ENCODE results near the gene GDNF. TPM values are rescaled to one million over a fixed set of nuclear protein-coding genes. Genes with fewer than 3 reads are reported as not detected.
"Not testable (repeated sequence)": the region's sequence is repeated elsewhere in the genome, so short reads cannot be mapped to it uniquely, and the experiment has no call there.

The GDNF gene
- total RNA-seq, 3 donors from 2014 or later (not counting 1 experiment from before 2014, with no cell fraction given), result not detected

- Mint-ChIP-seq H3K4me1 (no peaks in the 10 kb centered on the region), H3K4me3 (no peak overlapping the region), H3K27me3 (ENCODE audit: low read depth in 2 of 2) (peaks cover 0 to 9% of the 10 kb centered on the region in 2 donors), H3K36me3 (no peaks in the 10 kb centered on the region), H3K27ac (no peak overlapping the region), H3K9me3 (peaks cover 0 to 2% of the 10 kb centered on the region in 2 donors)
- H3K27me3 ChIP-seq (ENCODE audit: control insufficient read depth, insufficient read depth, low read length), result no peaks in the 10 kb centered on the region
- H3K36me3 ChIP-seq (ENCODE audit: control insufficient read depth, insufficient read depth, low read length), result no peaks in the 10 kb centered on the region
- WGBS (ENCODE audit: insufficient coverage), result 83% methylated on average over 2 of the region's 2 CpGs
- no peaks in the 10 kb centered on the region for H3K4me1 ChIP-seq (ENCODE audit: control insufficient read depth, insufficient read depth, low read length)
- ATAC-seq (no peak), DNase-seq (no peak)
- H3K27ac ChIP-seq (ENCODE audit: low read length), result no peak overlapping the region
- no peak overlapping the region for H3K4me3 ChIP-seq (ENCODE audit: low read length)
- intact Hi-C loops (cut with micrococcal nuclease), result no loop called here
- no peaks in the 10 kb centered on the region for H3K9me3 ChIP-seq (ENCODE audit: control insufficient read depth, insufficient read depth, low read length)
- no peak for TF ChIP-seq CTCF (IDR thresholded peaks at IDR 0.05)
Observed at GRCh38 chr5:37786416-37786815, 53.4 kb downstream of the GDNF start.

- H3K27me3 Mint-ChIP-seq (ENCODE audit: low read depth in 2 of 2); intact Hi-C loops (cut with micrococcal nuclease); H3K36me3 ChIP-seq (ENCODE audit: control insufficient read depth, insufficient read depth, low read length); DNase-seq; H3K4me3 ChIP-seq (ENCODE audit: low read length); H3K4me1 ChIP-seq (ENCODE audit: control insufficient read depth, insufficient read depth, low read length); H3K4me1 Mint-ChIP-seq; H3K27me3 ChIP-seq (ENCODE audit: control insufficient read depth, insufficient read depth, low read length); ATAC-seq; H3K36me3 Mint-ChIP-seq; H3K27ac Mint-ChIP-seq; H3K9me3 ChIP-seq (ENCODE audit: control insufficient read depth, insufficient read depth, low read length); H3K27ac ChIP-seq (ENCODE audit: low read length); H3K4me3 Mint-ChIP-seq; H3K9me3 Mint-ChIP-seq: not testable (repeated sequence)
- WGBS (ENCODE audit: insufficient coverage), result 90% methylated on average over 8 of the region's 8 CpGs
Observed at GRCh38 chr5:37781409-37781808, 58.4 kb downstream of the GDNF start.

GRCh38 chr5:37777432-37778130, 62.3 kb downstream of the GDNF start:
- no peak for TF ChIP-seq CTCF (IDR thresholded peaks at IDR 0.05)
- Mint-ChIP-seq H3K27ac (no peak overlapping the region), H3K4me1 (no peaks in the 10 kb centered on the region), H3K9me3 (peaks cover 6% of the 10 kb centered on the region in 2 donors), H3K4me3 (no peak overlapping the region), H3K36me3 (peaks cover 6% of the 10 kb centered on the region), H3K27me3 (ENCODE audit: low read depth in 2 of 2) (no peaks in the 10 kb centered on the region)
- WGBS (ENCODE audit: insufficient coverage), result 93% methylated on average over 15 of the region's 15 CpGs
- intact Hi-C loops (cut with micrococcal nuclease), result no loop called here
- H3K4me1 ChIP-seq (ENCODE audit: control insufficient read depth, insufficient read depth, low read length), result no peaks in the 10 kb centered on the region
- H3K27me3 ChIP-seq (ENCODE audit: control insufficient read depth, insufficient read depth, low read length), result no peaks in the 10 kb centered on the region
- no peak for ATAC-seq
- H3K36me3 ChIP-seq (ENCODE audit: control insufficient read depth, insufficient read depth, low read length), result no peaks in the 10 kb centered on the region
- DNase-seq, result no peak
- no peak overlapping the region for H3K4me3 ChIP-seq (ENCODE audit: low read length)
- H3K9me3 ChIP-seq (ENCODE audit: control insufficient read depth, insufficient read depth, low read length), result peaks cover 9% of the 10 kb centered on the region
- no peak overlapping the region for H3K27ac ChIP-seq (ENCODE audit: low read length)

- no peaks in the 10 kb centered on the region for H3K4me1 ChIP-seq (ENCODE audit: control insufficient read depth, insufficient read depth, low read length)
- H3K9me3 Mint-ChIP-seq, result peaks cover 6% of the 10 kb centered on the region in 2 donors
Observed at GRCh38 chr5:37776826-37777225, 63.0 kb downstream of the GDNF start.

More at GRCh38 chr5:37776826-37777225, 63.0 kb downstream of the GDNF start:
- DNase-seq (no peak), ATAC-seq (no peak)
- intact Hi-C loops (cut with micrococcal nuclease), result no loop called here
- peaks cover 9% of the 10 kb centered on the region for H3K9me3 ChIP-seq (ENCODE audit: control insufficient read depth, insufficient read depth, low read length)
- no peaks in the 10 kb centered on the region for H3K27me3 ChIP-seq (ENCODE audit: control insufficient read depth, insufficient read depth, low read length)
- H3K36me3 ChIP-seq (ENCODE audit: control insufficient read depth, insufficient read depth, low read length), result no peaks in the 10 kb centered on the region
- no peak overlapping the region for H3K4me3 ChIP-seq (ENCODE audit: low read length)
- no peak overlapping the region for H3K27ac ChIP-seq (ENCODE audit: low read length)
- Mint-ChIP-seq H3K27ac (no peak overlapping the region), H3K36me3 (peaks cover 6% of the 10 kb centered on the region), H3K4me3 (no peak overlapping the region), H3K4me1 (no peaks in the 10 kb centered on the region), H3K27me3 (ENCODE audit: low read depth in 2 of 2) (no peaks in the 10 kb centered on the region)
- no peak for TF ChIP-seq CTCF (IDR thresholded peaks at IDR 0.05)
- WGBS (ENCODE audit: insufficient coverage), result 94% methylated on average over 7 of the region's 7 CpGs
